Umbilical cord (tissue), 2 donors: Measurements from ENCODE around the gene TRIM3. TPM values are rescaled to one million over a fixed set of nuclear protein-coding genes. Genes with fewer than 3 reads are reported as not detected.

Experiments used
- DNase-seq: peaks from one replicate; pipeline ENCODE4 v3.0.0-alpha.2; 2015; ENCODE audit warnings: low spot score
- total RNA-seq: library from RNA; depleted of rRNA; stranded (reverse); fragments of >200 nt; gene quantifications from one replicate; pipeline ENCODE4 v1.2.3, GENCODE V29; 2014; ENCODE audit warnings: low replicate concordance; ENCODE audit not compliant: insufficient read depth

The TRIM3 gene
- total RNA-seq, 1 donor from 2014 or later = 49.8 TPM

GRCh38 chr11:6402061-6402470 lies 71.7 kb downstream of the TRIM3 start:
- DNase-seq = no peak

- no peak for DNase-seq
Observed at GRCh38 chr11:6401464-6401863, 72.3 kb downstream of the TRIM3 start.

DNA sequence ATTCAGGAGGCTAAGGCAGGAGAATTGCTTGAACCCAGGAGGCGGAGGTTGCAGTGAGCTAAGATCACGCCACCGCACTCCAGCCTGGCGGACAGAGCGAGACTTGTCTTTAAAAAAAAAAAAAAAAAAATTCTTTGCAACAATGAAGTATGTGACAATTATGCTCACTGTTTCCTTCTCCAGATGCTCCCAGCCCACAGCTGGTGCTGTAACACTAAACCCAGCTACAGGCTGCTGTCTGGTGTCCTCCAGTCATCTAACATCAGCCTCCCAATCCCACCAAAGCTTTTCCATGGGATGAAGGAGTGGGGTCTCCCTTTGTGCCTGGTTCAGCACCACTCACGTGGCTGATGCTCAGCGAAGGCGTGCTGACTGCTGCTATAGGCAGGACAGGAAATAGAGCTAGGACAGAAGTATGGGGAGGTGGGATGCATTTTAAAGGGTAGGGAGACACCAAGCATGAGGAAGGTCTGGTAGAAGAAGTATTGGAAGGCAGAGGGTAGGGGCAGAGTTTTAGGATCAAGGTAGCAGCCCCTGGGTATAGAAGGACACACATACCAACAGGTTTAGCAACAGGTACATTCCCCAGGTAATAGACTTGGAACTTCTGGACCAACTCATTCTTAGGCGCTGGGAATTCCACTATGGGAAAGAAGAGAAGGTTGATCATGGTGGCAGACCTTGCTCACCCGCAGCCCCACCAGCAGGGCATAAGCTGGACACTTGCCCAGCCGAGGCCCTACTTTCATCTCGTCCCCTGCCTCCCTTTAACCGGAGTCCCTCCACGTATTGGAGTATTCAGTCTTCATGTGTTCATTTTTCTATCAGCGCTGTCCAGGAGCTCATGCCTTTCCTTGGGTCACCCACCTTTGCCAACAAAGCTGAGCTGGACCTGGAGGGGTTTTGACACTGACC lies 73.1 kb downstream of the TRIM3 start:
- no peak for DNase-seq

Other genes with a start within 250 kb of the TRIM3 start
- 11.6 TPM for gene FHIP1B, start 239.3 kb downstream of the TRIM3 start, total RNA-seq
- not detected for gene CNGA4, start 234.9 kb downstream of the TRIM3 start, total RNA-seq
- not detected for gene CCKBR, start 214.1 kb downstream of the TRIM3 start, total RNA-seq
- 177 TPM for gene CAVIN3, start 153.4 kb downstream of the TRIM3 start, total RNA-seq
- gene SMPD1, start 83.5 kb downstream of the TRIM3 start, total RNA-seq = 18.1 TPM
- 28.9 TPM for gene APBB1, start 54.8 kb downstream of the TRIM3 start, total RNA-seq
- gene HPX, start 33.0 kb downstream of the TRIM3 start, total RNA-seq = 3.4 TPM
- 33.2 TPM for gene ARFIP2, start 7.4 kb upstream of the TRIM3 start, total RNA-seq
- 26.7 TPM for gene TIMM10B, start 7.6 kb upstream of the TRIM3 start, total RNA-seq
- gene DNHD1, start 23.3 kb upstream of the TRIM3 start, total RNA-seq = 9.1 TPM
- gene RRP8, start 129.7 kb upstream of the TRIM3 start, total RNA-seq = 10.6 TPM
- gene ILK, start 129.8 kb upstream of the TRIM3 start, total RNA-seq = 296 TPM
- 15.4 TPM for gene TAF10, start 138.3 kb upstream of the TRIM3 start, total RNA-seq
- 59.7 TPM for gene TPP1, start 145.5 kb upstream of the TRIM3 start, total RNA-seq
- 37.6 TPM for gene DCHS1, start 181.9 kb upstream of the TRIM3 start, total RNA-seq
- 55.4 TPM for gene MRPL17, start 209.4 kb upstream of the TRIM3 start, total RNA-seq